Breast epithelium (tissue), 4 donors: ENCODE data around the gene SPON1. TPM values are rescaled to one million over a fixed set of nuclear protein-coding genes. Genes with fewer than 3 reads are reported as not detected.
"Not testable (repeated sequence)": the region's sequence is repeated elsewhere in the genome, so short reads cannot be mapped to it uniquely, and the experiment has no call there.

Experiments
- DNase-seq, 2 donors: peaks; one replicate each; pipeline ENCODE4 v3.0.0-alpha.2; 2019; ENCODE audit warnings: low spot score in 2 of 2
- H3K27ac ChIP-seq, 2 donors: fragments of 200-600 bp; sonication (generic) in 1 of 2; one replicate each; pipeline ENCODE4 v1.5.1; 2016 to 2019; ENCODE audit warnings: mild to moderate bottlenecking in 1 of 2
- H3K27me3 ChIP-seq, 2 donors: fragments of 200-600 bp; sonication (generic) in 1 of 2; one replicate each; pipeline versions ENCODE4 v1.5.1 to v1.6.0; 2017 to 2019; ENCODE audit warnings: control low read depth in 1 of 2, mild to moderate bottlenecking in 1 of 2
- H3K36me3 ChIP-seq: fragments of 200-600 bp; one replicate; pipeline ENCODE4 v1.5.1; 2019
- H3K4me1 ChIP-seq, 2 donors: fragments of 200-600 bp; sonication (generic); one replicate each; pipeline ENCODE4 v1.5.1; 2016 to 2019; ENCODE audit warnings: control low read depth in 1 of 2
- H3K4me3 ChIP-seq, 3 donors: fragments of 200-600 bp; sonication (generic); 1 replicate in 2 of 3; 2 replicates in 1 of 3; pipeline ENCODE4 v1.5.1; 2016 to 2019; ENCODE audit warnings: mild to moderate bottlenecking in 3 of 3, moderate library complexity in 2 of 3
- H3K9me3 ChIP-seq, 2 donors: fragments of 200-600 bp; sonication (generic) in 1 of 2; one replicate each; pipeline ENCODE4 v1.5.1; 2016 to 2019; ENCODE audit warnings: control low read depth in 1 of 2
- POLR2A ChIP-seq: fragments of 450-650 bp; IDR thresholded peaks from one replicate; pipeline ENCODE4 v1.6.1; 2016; ENCODE audit warnings: antibody characterized with exemption, mild to moderate bottlenecking, moderate library complexity
- POLR2AphosphoS5 ChIP-seq, 3 donors: sonication (generic); formaldehyde crosslinking; IDR thresholded peaks; one replicate each; pipeline ENCODE4 v1.6.1; 2017; ENCODE audit warnings: antibody characterized with exemption in 3 of 3
- intact Hi-C: fragments of 100-400 bp; cut with DNase I; formaldehyde crosslinking; loops from one replicate; pipeline ENCODE4 v1.15.1; 2023; ENCODE audit warnings: low total_unique reads
- total RNA-seq, 3 donors: library from RNA; depleted of rRNA; stranded (reverse); fragments of >200 nt; gene quantifications; one replicate each; pipeline ENCODE4 v1.1.0, GENCODE V29; 2016
- TF ChIP-seq, protein P1 (sequence below), 3 donors: fragments of 450-650 bp; IDR thresholded peaks; one replicate each; pipeline ENCODE4 v1.5.1; 2016 to 2017; ENCODE audit warnings: antibody characterized with exemption in 3 of 3, mild to moderate bottlenecking in 3 of 3, moderate library complexity in 3 of 3

Gene SPON1
- total RNA-seq, 3 donors from 2014 or later = 30.1 to 133 (median 34.7) TPM

DNA sequence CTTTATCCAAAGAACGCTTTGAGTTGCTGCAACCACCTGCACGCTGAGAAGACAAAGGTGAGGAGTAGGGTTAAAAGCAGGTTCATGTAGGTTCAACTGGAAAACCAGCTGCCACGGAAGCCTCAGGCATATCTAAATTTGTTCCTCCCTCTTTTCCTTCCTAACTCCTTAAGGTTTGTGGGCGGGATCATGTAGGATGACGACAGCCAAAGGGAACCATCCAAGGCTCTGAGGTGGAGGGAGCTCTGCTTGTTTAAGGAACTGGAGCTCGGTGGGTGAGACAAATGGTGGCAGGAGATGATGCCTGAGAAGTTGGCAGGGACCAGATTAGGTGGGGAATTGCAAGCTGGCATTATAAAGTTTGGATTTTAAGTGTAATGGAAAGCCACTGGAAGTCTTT is 60.3 kb downstream of the SPON1 start:
- intact Hi-C loops = loop anchor here (10.0 kb wide), 1 partner anchor 268 kb away; no protein-coding TSS in a partner anchor
- H3K4me3 ChIP-seq = no peak overlapping the region
- no peak overlapping the region for H3K27ac ChIP-seq
- H3K4me1 ChIP-seq = no peaks in the 10 kb centered on the region
- no peaks in the 10 kb centered on the region for H3K9me3 ChIP-seq
- DNase-seq = no peak
- no peaks in the 10 kb centered on the region for H3K27me3 ChIP-seq
- TF ChIP-seq POLR2AphosphoS5 (IDR thresholded peaks at IDR 0.05) (no peak), POLR2A (no peak)
- TF ChIP-seq, protein P1, sequence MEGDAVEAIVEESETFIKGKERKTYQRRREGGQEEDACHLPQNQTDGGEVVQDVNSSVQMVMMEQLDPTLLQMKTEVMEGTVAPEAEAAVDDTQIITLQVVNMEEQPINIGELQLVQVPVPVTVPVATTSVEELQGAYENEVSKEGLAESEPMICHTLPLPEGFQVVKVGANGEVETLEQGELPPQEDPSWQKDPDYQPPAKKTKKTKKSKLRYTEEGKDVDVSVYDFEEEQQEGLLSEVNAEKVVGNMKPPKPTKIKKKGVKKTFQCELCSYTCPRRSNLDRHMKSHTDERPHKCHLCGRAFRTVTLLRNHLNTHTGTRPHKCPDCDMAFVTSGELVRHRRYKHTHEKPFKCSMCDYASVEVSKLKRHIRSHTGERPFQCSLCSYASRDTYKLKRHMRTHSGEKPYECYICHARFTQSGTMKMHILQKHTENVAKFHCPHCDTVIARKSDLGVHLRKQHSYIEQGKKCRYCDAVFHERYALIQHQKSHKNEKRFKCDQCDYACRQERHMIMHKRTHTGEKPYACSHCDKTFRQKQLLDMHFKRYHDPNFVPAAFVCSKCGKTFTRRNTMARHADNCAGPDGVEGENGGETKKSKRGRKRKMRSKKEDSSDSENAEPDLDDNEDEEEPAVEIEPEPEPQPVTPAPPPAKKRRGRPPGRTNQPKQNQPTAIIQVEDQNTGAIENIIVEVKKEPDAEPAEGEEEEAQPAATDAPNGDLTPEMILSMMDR (IDR thresholded peaks at IDR 0.05) = no peak
- H3K36me3 ChIP-seq = no peaks in the 10 kb centered on the region

DNA sequence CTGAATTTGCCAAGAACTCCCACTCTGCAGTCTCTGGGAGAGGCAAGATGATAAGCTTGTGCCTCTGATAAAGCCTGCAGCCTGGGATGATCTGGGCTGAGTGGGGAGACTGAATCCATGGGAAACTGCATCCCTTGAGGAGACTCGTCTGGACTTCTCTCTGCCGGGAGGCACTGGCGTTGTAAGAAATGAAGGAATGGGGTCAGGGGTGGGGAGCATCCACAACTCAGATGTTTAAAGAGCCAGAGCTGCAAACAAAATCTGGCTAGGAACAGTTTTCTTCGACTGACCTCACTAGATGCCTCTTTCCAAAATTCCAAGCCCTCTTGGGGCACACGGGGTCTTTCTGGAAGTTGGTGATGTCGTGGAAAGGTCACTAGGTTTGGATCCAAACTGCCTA is 64.4 kb downstream of the SPON1 start:
- Histone ChIP-seq H3K27me3 (no peaks in the 10 kb centered on the region), H3K4me1 (peaks cover 0 to 10% of the 10 kb centered on the region in 2 donors), H3K4me3 (no peak overlapping the region), H3K27ac (peak overlapping the region; percentile 18 to 20), H3K9me3 (no peaks in the 10 kb centered on the region), H3K36me3 (no peaks in the 10 kb centered on the region)
- TF ChIP-seq POLR2A = no peak
- TF ChIP-seq, protein P1 (IDR thresholded peaks at IDR 0.05) = no peak
- TF ChIP-seq POLR2AphosphoS5 (IDR thresholded peaks at IDR 0.05) = no peak
- intact Hi-C loops = loop anchor here (10.0 kb wide), 1 partner anchor 272 kb away; no protein-coding TSS in a partner anchor
- DNase-seq = no peak

DNA sequence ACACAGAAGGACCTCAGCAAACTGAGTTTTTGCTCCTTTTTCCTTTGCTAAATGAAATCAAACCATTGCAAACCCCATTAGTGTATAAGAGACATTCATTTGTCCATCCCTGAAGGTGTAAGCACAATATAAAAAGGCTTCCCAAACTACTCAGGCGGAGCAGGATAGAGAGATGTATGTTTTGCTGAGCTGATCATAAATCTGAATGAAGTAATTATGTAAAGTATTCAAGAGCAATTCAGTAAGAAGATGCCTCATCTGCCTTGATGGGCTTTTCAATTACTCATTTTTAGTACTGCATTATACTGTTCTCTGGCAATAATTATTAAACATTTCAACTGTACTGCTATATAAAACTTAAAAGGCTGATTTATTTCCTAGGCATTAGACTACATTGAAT is 65.0 kb downstream of the SPON1 start:
- no peak overlapping the region for H3K27ac ChIP-seq
- H3K36me3 ChIP-seq = no peaks in the 10 kb centered on the region
- H3K4me1 ChIP-seq = peaks cover 0 to 10% of the 10 kb centered on the region in 2 donors
- no peaks in the 10 kb centered on the region for H3K9me3 ChIP-seq
- H3K4me3 ChIP-seq = no peak overlapping the region
- TF ChIP-seq POLR2AphosphoS5 (IDR thresholded peaks at IDR 0.05) (no peak), POLR2A (no peak)
- TF ChIP-seq, protein P1 (IDR thresholded peaks at IDR 0.05) = no peak
- DNase-seq = no peak
- no peaks in the 10 kb centered on the region for H3K27me3 ChIP-seq
- intact Hi-C loops = loop anchor here (10.0 kb wide), 1 partner anchor 273 kb away; no protein-coding TSS in a partner anchor

DNA sequence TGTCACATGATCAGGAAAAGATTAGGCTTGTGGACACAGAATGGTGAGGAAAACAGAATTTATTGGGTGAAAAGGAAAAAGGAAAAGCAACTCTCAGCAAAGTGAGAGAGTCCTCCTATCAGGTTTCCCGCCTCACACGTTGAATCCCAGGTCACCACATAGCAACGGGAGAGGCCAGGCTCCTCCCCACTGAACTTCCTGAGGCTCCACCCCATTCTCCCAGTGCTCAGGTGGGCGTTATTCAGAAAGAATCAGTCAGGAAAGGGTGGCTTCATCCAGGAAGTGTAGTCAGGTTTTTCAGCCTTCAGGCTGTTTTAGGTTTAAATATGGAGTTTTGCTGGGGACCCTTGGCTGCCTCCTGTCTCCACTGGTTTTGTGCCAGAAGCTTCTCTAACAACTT is 66.9 kb downstream of the SPON1 start:
- H3K27ac ChIP-seq = peak overlapping the region; percentile 68 to 70
- intact Hi-C loops = loop anchor here (10.0 kb wide), 1 partner anchor 275 kb away; no protein-coding TSS in a partner anchor
- no peaks in the 10 kb centered on the region for H3K36me3 ChIP-seq
- H3K27me3 ChIP-seq = no peaks in the 10 kb centered on the region
- DNase-seq = no peak
- H3K9me3 ChIP-seq = no peaks in the 10 kb centered on the region
- no peak overlapping the region for H3K4me3 ChIP-seq
- no peak for TF ChIP-seq POLR2A
- TF ChIP-seq POLR2AphosphoS5 (IDR thresholded peaks at IDR 0.05) = no peak
- TF ChIP-seq, protein P1 (IDR thresholded peaks at IDR 0.05) = no peak
- peaks cover 0 to 10% of the 10 kb centered on the region in 2 donors for H3K4me1 ChIP-seq

DNA sequence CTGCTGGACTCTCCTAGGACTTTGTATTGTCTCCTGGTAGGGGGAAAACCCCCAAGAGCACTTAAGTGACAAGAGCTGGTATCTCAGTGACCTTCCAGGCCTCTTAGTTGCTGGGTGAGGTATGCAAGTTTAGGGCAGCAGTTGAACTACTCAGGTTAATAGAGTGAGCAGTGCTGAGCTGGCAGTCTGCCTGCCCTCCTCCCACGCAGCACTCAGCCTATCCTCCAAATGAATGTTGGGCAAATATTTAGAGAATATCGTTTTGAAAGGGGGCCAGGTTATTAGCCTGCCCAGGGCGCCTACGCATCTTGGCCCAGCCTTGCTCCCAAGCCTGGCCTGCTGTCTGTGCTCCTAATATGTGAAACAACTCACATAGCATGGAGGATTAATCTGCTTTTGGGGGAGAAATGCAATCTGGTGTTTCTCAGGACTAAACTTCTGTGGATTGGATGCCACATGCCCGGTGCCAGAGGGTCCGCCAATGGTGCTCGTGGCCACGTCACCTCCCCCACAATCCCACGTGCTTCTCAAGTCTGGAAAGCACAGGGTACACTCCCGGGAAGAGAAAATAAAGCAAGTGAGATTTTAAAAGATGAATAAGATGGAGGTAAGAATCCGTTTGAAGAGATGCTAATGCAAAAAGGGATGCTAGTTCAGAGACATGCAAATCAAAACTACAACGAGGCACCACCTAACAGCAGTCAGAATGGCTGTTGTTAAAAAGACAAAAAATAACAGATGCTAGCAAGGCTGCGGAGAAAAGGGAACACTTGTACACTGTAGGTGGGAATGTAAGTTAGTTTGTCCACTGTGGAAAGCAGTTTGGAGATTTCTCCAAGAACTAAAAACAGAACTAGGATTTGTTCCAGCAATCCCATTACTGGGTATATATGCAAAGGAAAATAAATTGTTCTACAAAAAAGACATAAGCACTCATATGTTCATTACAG is 67.7 kb downstream of the SPON1 start:
- Histone ChIP-seq H3K36me3 (no peaks in the 10 kb centered on the region), H3K4me1 (peaks cover 0 to 10% of the 10 kb centered on the region in 2 donors), H3K9me3 (no peaks in the 10 kb centered on the region), H3K27ac (peak overlapping the region; percentile 68 to 70), H3K4me3 (no peak overlapping the region), H3K27me3 (no peaks in the 10 kb centered on the region)
- peak; percentile 77 to 88 for DNase-seq
- intact Hi-C loops = loop anchor here (10.0 kb wide), 1 partner anchor 275 kb away; no protein-coding TSS in a partner anchor
- TF ChIP-seq POLR2AphosphoS5 (IDR thresholded peaks at IDR 0.05) = no peak
- no peak for TF ChIP-seq POLR2A
- TF ChIP-seq, protein P1 (IDR thresholded peaks at IDR 0.05) = no peak

DNA sequence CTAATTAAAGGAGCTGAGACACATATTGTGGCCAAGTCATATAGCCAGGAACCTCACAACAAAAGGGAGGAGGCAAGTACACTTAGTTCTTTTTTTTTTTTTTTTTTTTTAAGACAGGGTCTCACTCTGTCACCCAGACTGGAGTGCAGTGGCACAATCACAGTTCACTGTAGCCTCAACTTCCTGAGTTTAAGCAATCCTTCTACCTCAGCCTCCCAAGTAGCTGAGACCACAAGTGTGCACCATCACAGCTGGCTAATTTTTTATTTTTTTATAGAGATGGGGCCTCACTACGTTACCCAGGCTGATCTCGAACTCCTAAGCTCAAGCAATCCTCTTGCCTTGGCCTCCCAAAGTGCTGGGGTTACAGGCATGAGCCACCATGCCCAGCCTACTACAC is 73.0 kb downstream of the SPON1 start:
- H3K4me3 ChIP-seq, H3K36me3 ChIP-seq, DNase-seq, H3K27ac ChIP-seq, H3K4me1 ChIP-seq, intact Hi-C loops, H3K9me3 ChIP-seq, H3K27me3 ChIP-seq: not testable (repeated sequence)
